Panc1 (cell line): ENCODE results near the gene NUP54. TPM values are rescaled to one million over a fixed set of nuclear protein-coding genes. Genes with fewer than 3 reads are reported as not detected.

Experiments used
- ATAC-seq: fragments of 200-7000 bp; cut with Tn5 transposase; 2 replicates; pipeline ENCODE4 v1.9.1; 2020; ENCODE audit warnings: mild to moderate bottlenecking, moderate library complexity
- BruUV-seq: library from RNA; stranded (reverse); fragments of 400-500 nt; replicated peaks from 2 replicates; lab custom pipeline; 2021; lab: Mats Ljungman, UMichigan
- CTCF ChIA-PET: fragments of 300-600 bp; sonication (Branson Sonifier 250); formaldehyde crosslinking; loops from one replicate; lab custom pipeline; 2022; ENCODE audit warnings: antibody characterized with exemption; lab: Charles Lee
- POLR2A ChIA-PET: fragments of 300-600 bp; sonication (Branson Sonifier 250); formaldehyde crosslinking; loops from one replicate; lab custom pipeline; 2022; ENCODE audit warnings: antibody characterized with exemption; lab: Charles Lee
- DNase-seq: peaks from one replicate; pipeline ENCODE4 v3.0.0-alpha.2; 2010; ENCODE audit warnings: low read depth, low spot score
- H3K27ac ChIP-seq: 2 replicates; pipeline ENCODE4 v1.5.1; 2011; ENCODE audit warnings: mild to moderate bottlenecking, low read length, inconsistent platforms
- H3K27me3 ChIP-seq: fragments of 200-500 bp; sonication (Bioruptor generic); 2 replicates; pipeline ENCODE4 v1.6.0; 2014; ENCODE audit warnings: low read length, inconsistent platforms; ENCODE audit not compliant: control insufficient read depth, insufficient read depth
- H3K36me3 ChIP-seq: fragments of 200-500 bp; sonication (Bioruptor generic); 2 replicates; pipeline ENCODE4 v1.5.1; 2014; ENCODE audit warnings: inconsistent platforms, mild to moderate bottlenecking, low read length, moderate library complexity; ENCODE audit not compliant: control insufficient read depth, insufficient read depth
- H3K4me1 ChIP-seq: 2 replicates; pipeline ENCODE4 v1.5.1; 2011; ENCODE audit warnings: inconsistent platforms, mild to moderate bottlenecking, low read length, moderate library complexity; ENCODE audit not compliant: control insufficient read depth, insufficient read depth
- H3K4me3 ChIP-seq, 2 experiments: 2 replicates each; pipeline ENCODE4 v1.5.1; 2011 to 2012; ENCODE audit warnings: low read depth in 2 of 2, low read length in 2 of 2, mild to moderate bottlenecking in 2 of 2, inconsistent platforms in 1 of 2, moderate library complexity in 1 of 2
- H3K9me3 ChIP-seq: fragments of 200-500 bp; sonication (Bioruptor generic); 2 replicates; pipeline ENCODE4 v1.5.1; 2014; ENCODE audit warnings: low read depth, mild to moderate bottlenecking, inconsistent platforms, low read length, moderate library complexity; ENCODE audit not compliant: control insufficient read depth, insufficient read depth
- CTCF ChIP-seq: fragments of 450-650 bp; IDR thresholded peaks from 2 replicates; pipeline ENCODE4 v1.5.1; 2017; ENCODE audit warnings: mild to moderate bottlenecking
- POLR2AphosphoS5 ChIP-seq: IDR thresholded peaks from 2 replicates; pipeline ENCODE4 v1.6.1; 2012; ENCODE audit warnings: mild to moderate bottlenecking, low read depth, low read length, moderate library complexity
- REST ChIP-seq, 2 experiments: IDR thresholded peaks; 2 replicates each; pipeline ENCODE4 v1.6.1; 2011 to 2012; ENCODE audit warnings: low read depth in 2 of 2, control low read depth in 1 of 2, low read length in 1 of 2, mild to moderate bottlenecking in 1 of 2, moderate library complexity in 1 of 2; ENCODE audit not compliant: insufficient read depth in 1 of 2
- SIN3A ChIP-seq: IDR thresholded peaks from 2 replicates; pipeline ENCODE4 v1.6.1; 2012; ENCODE audit warnings: low read depth, mild to moderate bottlenecking, low read length, moderate library complexity, borderline replicate concordance; ENCODE audit not compliant: insufficient read depth
- TCF7L2 ChIP-seq: IDR thresholded peaks from 2 replicates; pipeline ENCODE4 v1.6.1; 2011; ENCODE audit warnings: mild to moderate bottlenecking, low read depth, low read length, inconsistent platforms
- in situ Hi-C: cut with HindIII; loops from 2 replicates; pipeline ENCODE4 v1.10.0; 2016; ENCODE audit warnings: low sequenced_read_pairs, low pct_unique_long_range_greater_than_20kb
- intact Hi-C: fragments of 100-400 bp; cut with micrococcal nuclease; formaldehyde crosslinking; loops from one replicate; pipeline ENCODE4 v1.10.0; 2022; ENCODE audit not compliant: unreplicated experiment
- total RNA-seq: library from RNA; stranded (reverse); gene quantifications from one replicate; pipeline ENCODE4 v1.2.1, GENCODE V29; 2021; ENCODE audit not compliant: unreplicated experiment

NUP54 gene
- total RNA-seq, 1 experiment from 2014 or later = 32.1 TPM

GRCh38 chr4:76168688-76169087 lies 20.5 kb upstream of the NUP54 start:
- intact Hi-C loops = no loop called here
- Histone ChIP-seq H3K27ac (no peak overlapping the region), H3K9me3 (no peaks in the 10 kb centered on the region), H3K36me3 (peaks cover 7% of the 10 kb centered on the region), H3K4me3 (no peak overlapping the region), H3K4me1 (no peaks in the 10 kb centered on the region), H3K27me3 (no peaks in the 10 kb centered on the region)
- TF ChIP-seq CTCF (no peak), POLR2AphosphoS5 (no peak), REST (IDR thresholded peaks at IDR 0.05; ENCODE audit: insufficient read depth in 1 of 2, low read depth in 2 of 2, low read length in 1 of 2) (no peak), SIN3A (no peak), TCF7L2 (no peak)
- POLR2A ChIA-PET = no interaction called here
- DNase-seq (no peak), ATAC-seq (no peak)
- no TSS peak for BruUV-seq
- in situ Hi-C loops = no loop called here
- CTCF ChIA-PET = no interaction called here

GRCh38 chr4:76166480-76166879 lies 18.3 kb upstream of the NUP54 start:
- TF ChIP-seq REST (IDR thresholded peaks at IDR 0.05; ENCODE audit: insufficient read depth in 1 of 2, low read depth in 2 of 2, low read length in 1 of 2) (no peak), TCF7L2 (no peak), CTCF (no peak), SIN3A (no peak), POLR2AphosphoS5 (no peak)
- ChIA-PET POLR2A (no interaction called here), CTCF (no interaction called here)
- BruUV-seq = no TSS peak
- no peak overlapping the region for H3K4me3 ChIP-seq
- H3K27me3 ChIP-seq = no peaks in the 10 kb centered on the region
- in situ Hi-C loops (no loop called here), intact Hi-C loops (no loop called here)
- H3K4me1 ChIP-seq = no peaks in the 10 kb centered on the region
- H3K9me3 ChIP-seq = no peaks in the 10 kb centered on the region
- H3K36me3 ChIP-seq = peaks cover 8% of the 10 kb centered on the region
- no peak overlapping the region for H3K27ac ChIP-seq
- ATAC-seq (no peak), DNase-seq (no peak)
